K562 (cell line): ENCODE measurements around the gene LAG3. TPM values are rescaled to one million over a fixed set of nuclear protein-coding genes. Genes with fewer than 3 reads are reported as not detected.

ENCODE experiments used
- ATF4 ChIP-seq: fragments of 450-650 bp; formaldehyde crosslinking; IDR thresholded peaks from 2 replicates; pipeline ENCODE4 v1.4.0; 2022; ENCODE audit warnings: mild to moderate bottlenecking, moderate library complexity
- CREM ChIP-seq: IDR thresholded peaks from 2 replicates; pipeline ENCODE4 v1.6.1; 2014; ENCODE audit warnings: antibody characterized with exemption, low read depth
- GABPB2 ChIP-seq: fragments of 250-450 bp; sonication (Bioruptor Pico); conservative IDR thresholded peaks from 2 replicates; pipeline ENCODE4 v1.5.1; 2021; ENCODE audit warnings: mild to moderate bottlenecking
- GATAD2A ChIP-seq: fragments of 450-650 bp; IDR thresholded peaks from 2 replicates; pipeline ENCODE4 v1.6.1; 2017
- MAZ ChIP-seq, 2 experiments: fragments of 450-650 bp in 1 of 2; sonication (generic) in 1 of 2; formaldehyde crosslinking; IDR thresholded peaks in 1 of 2; conservative IDR thresholded peaks in 1 of 2; 2 replicates each; pipeline versions ENCODE4 v1.4.0 to v1.5.0; 2020; ENCODE audit warnings: mild to moderate bottlenecking in 1 of 2, missing genetic modification reagents in 1 of 2
- MITF ChIP-seq: IDR thresholded peaks from 2 replicates; pipeline ENCODE4 v1.6.1; 2014; ENCODE audit warnings: antibody characterized with exemption
- NFIX ChIP-seq: fragments of 250-450 bp; sonication (Bioruptor Pico); IDR thresholded peaks from 2 replicates; pipeline ENCODE4 v1.4.0; 2020; ENCODE audit warnings: low read depth, mild to moderate bottlenecking, moderate library complexity
- SREBF2 ChIP-seq: sonication (generic); formaldehyde crosslinking; IDR thresholded peaks from 2 replicates; pipeline ENCODE4 v1.4.0; 2020; ENCODE audit warnings: mild to moderate bottlenecking, missing genetic modification reagents
- STAT5A ChIP-seq: IDR thresholded peaks from 2 replicates; pipeline ENCODE4 v1.6.1; 2012; ENCODE audit warnings: low read length, inconsistent platforms, borderline replicate concordance
- ZFPM2 ChIP-seq: fragments of 250-450 bp; sonication (Bioruptor Pico); IDR thresholded peaks from 2 replicates; pipeline ENCODE4 v1.5.1; 2022; ENCODE audit warnings: mild to moderate bottlenecking
- polyA plus RNA-seq, 8 experiments: library from polyadenylated mRNA; depleted of rRNA in 4 of 8; stranded (reverse) in 5 of 8; unstranded in 3 of 8; fragments of >200 nt; fragmentation: Nextera tagmentation in 2 of 8; fragmentation: Illumina TruSeq in 1 of 8; extraction: Ambion mirVana in 2 of 8; extraction: Trizol in 1 of 8; gene quantifications; 2 replicates each; pipeline versions ENCODE4 v1.2.1 to v1.2.3, GENCODE V29; 2011 to 2014; ENCODE audit warnings: inconsistent platforms in 1 of 8, missing spikeins in 1 of 8
- total RNA-seq, 7 experiments: library from RNA; depleted of rRNA in 6 of 7; stranded (reverse); fragments of >200 nt in 6 of 7; fragmentation: Illumina TruSeq in 2 of 7; extraction: Trizol in 2 of 7; gene quantifications; 2 replicates each; pipeline versions ENCODE4 v1.2.1 to v1.2.3, GENCODE V29; 2011 to 2021; ENCODE audit warnings: low replicate concordance in 1 of 7
- TF ChIP-seq, protein P1 (sequence below), 2 experiments: fragments of 450-650 bp; IDR thresholded peaks; 2 replicates each; pipeline ENCODE4 v1.6.1; 2016; ENCODE audit warnings: mild to moderate bottlenecking in 2 of 2, borderline replicate concordance in 1 of 2, low read depth in 1 of 2, moderate library complexity in 1 of 2

Gene LAG3
- total and polyA plus RNA-seq, 9 of the 15 experiments (the other 6 are each of a cell fraction or from before 2014, with no cell fraction given), result 0.07 to 0.66 (median 0.09) TPM; not detected in 1

DNA sequence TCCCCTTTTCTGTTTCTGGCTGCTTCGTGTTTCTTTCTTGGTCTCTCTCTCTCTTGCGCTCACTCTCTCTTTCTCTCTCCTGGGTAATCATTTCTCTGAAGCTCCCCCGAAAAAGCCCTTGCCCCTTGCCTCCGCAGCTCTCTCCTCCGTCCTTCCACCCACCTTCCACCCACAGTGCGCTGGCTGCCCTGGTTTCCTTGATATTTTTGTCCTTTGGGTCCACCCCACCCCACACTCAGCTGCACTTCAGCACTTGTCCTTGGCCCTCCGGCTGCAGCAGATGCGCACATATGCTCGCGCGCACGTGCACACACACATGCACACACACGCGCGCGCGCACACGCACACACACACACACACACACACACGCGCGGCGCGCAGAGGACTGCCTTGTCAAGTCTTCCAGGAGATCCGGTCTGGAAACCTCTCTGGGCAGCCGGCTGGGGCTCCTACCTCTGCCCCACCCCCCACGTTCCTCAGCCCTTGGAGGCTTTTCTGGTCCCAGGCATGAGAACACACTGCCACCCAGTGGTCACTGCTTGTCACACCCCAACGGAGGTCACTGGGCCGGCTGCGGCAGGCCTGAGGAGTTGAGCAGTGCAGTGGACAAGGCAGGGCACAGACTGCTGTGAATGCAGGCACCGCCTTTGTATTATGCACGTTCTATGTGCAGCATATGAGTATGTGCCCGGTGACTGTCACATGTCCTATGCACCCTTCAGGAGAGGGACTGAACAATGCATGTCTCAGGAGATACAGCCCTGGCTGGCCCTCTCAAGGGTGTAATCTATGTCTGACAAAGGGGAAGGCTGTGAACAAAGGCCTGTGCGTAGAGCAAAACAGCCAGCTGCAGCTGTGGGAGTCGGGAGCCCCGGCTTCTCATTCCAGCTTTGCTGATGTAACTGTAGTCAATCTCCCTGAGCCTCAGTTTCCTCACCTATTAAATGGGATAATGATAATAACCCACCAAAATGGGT is 6.5 kb downstream of the LAG3 start (continued):
- TF ChIP-seq, protein P1, sequence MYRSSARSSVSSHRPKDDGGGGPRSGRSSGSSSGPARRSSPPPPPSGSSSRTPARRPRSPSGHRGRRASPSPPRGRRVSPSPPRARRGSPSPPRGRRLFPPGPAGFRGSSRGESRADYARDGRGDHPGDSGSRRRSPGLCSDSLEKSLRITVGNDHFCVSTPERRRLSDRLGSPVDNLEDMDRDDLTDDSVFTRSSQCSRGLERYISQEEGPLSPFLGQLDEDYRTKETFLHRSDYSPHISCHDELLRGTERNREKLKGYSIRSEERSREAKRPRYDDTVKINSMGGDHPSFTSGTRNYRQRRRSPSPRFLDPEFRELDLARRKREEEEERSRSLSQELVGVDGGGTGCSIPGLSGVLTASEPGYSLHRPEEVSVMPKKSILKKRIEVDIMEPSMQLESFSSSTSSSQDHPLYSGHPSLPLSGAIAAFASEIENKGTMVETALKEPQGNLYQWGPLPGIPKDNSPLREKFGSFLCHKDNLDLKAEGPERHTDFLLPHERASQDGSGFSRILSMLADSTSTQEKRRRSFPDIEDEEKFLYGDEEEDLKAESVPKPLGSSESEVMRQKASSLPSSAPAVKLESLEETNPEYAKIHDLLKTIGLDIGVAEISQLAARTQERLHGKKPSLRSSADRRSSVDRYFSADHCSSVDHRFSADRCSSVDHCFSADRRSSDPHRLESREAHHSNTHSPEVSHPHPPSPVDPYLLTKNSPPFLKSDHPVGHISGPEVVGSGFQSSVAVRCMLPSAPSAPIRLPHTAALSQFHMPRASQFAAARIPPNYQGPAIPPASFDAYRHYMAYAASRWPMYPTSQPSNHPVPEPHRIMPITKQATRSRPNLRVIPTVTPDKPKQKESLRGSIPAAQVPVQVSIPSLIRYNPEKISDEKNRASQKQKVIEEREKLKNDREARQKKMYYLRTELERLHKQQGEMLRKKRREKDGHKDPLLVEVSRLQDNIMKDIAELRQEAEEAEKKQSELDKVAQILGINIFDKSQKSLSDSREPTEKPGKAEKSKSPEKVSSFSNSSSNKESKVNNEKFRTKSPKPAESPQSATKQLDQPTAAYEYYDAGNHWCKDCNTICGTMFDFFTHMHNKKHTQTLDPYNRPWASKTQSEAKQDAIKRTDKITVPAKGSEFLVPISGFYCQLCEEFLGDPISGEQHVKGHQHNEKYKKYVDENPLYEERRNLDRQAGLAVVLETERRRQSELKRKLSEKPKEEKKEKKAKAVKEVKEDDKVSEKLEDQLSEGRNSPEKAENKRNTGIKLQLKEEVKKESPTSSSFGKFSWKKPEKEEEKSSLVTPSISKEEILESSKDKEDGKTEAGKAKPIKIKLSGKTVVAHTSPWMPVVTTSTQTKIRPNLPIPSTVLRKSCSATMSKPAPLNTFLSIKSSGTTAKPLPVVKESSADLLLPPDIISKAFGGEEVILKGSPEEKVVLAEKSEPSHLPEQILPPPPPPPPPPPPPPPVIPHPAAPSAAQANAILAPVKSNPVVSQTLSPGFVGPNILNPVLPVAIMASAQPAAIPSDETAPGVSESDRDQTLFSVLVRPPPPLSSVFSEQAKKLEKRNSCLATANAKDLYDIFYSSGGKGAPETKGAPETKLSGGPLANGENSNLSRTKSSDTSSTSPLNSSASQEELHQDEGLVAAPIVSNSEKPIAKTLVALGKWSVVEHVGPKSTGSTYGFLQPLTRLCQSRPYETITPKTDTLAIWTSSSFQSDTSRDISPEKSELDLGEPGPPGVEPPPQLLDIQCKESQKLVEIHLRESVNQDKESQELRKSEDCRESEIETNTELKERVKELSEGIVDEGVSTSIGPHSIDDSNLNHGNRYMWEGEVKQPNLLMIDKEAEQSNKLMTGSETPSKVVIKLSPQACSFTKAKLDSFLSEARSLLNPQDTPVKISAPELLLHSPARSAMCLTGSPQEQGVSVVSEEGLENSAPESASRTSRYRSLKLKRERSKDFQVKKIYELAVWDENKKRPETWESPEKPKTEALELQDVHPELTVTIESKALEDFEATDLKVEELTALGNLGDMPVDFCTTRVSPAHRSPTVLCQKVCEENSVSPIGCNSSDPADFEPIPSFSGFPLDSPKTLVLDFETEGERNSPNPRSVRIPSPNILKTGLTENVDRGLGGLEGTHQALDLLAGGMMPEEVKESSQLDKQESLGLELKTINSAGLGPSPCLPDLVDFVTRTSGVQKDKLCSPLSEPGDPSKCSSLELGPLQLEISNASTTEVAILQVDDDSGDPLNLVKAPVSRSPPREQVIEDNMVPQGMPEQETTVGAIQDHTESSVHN (IDR thresholded peaks at IDR 0.05; ENCODE audit: borderline replicate concordance in 1 of 2, low read depth in 1 of 2), result no peak
- TF ChIP-seq MAZ (CRISPR knock-in tag; conservative IDR thresholded peaks at IDR 0.05 in 1 of 2, IDR thresholded peaks at IDR 0.05 in 1 of 2), result peak; percentile 66 to 81
- TF ChIP-seq NFIX, result no peak
- TF ChIP-seq GATAD2A, result no peak
- TF ChIP-seq MITF, result no peak
- TF ChIP-seq ATF4 (CRISPR knock-in tag), result no peak
- TF ChIP-seq GABPB2 (CRISPR knock-in tag), result no peak
- TF ChIP-seq SREBF2 (CRISPR knock-in tag), result no peak
- no peak for TF ChIP-seq STAT5A
- peak; percentile 70 for TF ChIP-seq CREM
- no peak for TF ChIP-seq ZFPM2 (CRISPR knock-in tag)
